Inflammatory macrophage treated with lipopolysaccharide for 4 hours (primary cell): ENCODE measurements around the gene COPG2.
"Not testable (repeated sequence)": the region's sequence is repeated elsewhere in the genome, so short reads cannot be mapped to it uniquely, and the experiment has no call there.

Experiments used
- DNase-seq: peaks from one replicate; pipeline ENCODE4 v3.0.0-alpha.2; 2020

Gene COPG2

GRCh38 chr7:130648580-130648979, 20.0 kb downstream of the COPG2 start:
- no peak for DNase-seq

- DNase-seq: no peak
These were observed 26.2 kb downstream of the COPG2 start for GRCh38 chr7:130642383-130642782.

GRCh38 chr7:130641497-130641896, 27.1 kb downstream of the COPG2 start:
- DNase-seq: no peak

GRCh38 chr7:130641040-130641439, 27.5 kb downstream of the COPG2 start:
- no peak for DNase-seq

GRCh38 chr7:130639388-130639787, 29.2 kb downstream of the COPG2 start:
- DNase-seq: no peak

- DNase-seq: no peak
These were observed 36.4 kb downstream of the COPG2 start for GRCh38 chr7:130632111-130632510.

- DNase-seq: no peak
These were observed 39.6 kb downstream of the COPG2 start for GRCh38 chr7:130628901-130629300.

GRCh38 chr7:130627775-130628174, 40.8 kb downstream of the COPG2 start:
- no peak for DNase-seq

- DNase-seq: no peak
These were observed 45.7 kb downstream of the COPG2 start for GRCh38 chr7:130622866-130623265.

- DNase-seq: no peak
These were observed 53.0 kb downstream of the COPG2 start for GRCh38 chr7:130615583-130615982.

- DNase-seq: no peak
These were observed 54.1 kb downstream of the COPG2 start for GRCh38 chr7:130614449-130614848.

GRCh38 chr7:130611218-130611617, 57.3 kb downstream of the COPG2 start:
- DNase-seq: no peak

GRCh38 chr7:130607066-130607465, 61.5 kb downstream of the COPG2 start:
- not testable (repeated sequence) for DNase-seq

- DNase-seq: no peak
These were observed 62.4 kb downstream of the COPG2 start for GRCh38 chr7:130606161-130606560.

GRCh38 chr7:130598056-130598455, 70.5 kb downstream of the COPG2 start:
- no peak for DNase-seq

GRCh38 chr7:130595986-130596385, 72.6 kb downstream of the COPG2 start:
- no peak for DNase-seq

- DNase-seq: no peak
These were observed 75.5 kb downstream of the COPG2 start for GRCh38 chr7:130593033-130593432.

- DNase-seq: not testable (repeated sequence)
These were observed 77.1 kb downstream of the COPG2 start for GRCh38 chr7:130591464-130591863.

GRCh38 chr7:130585932-130586331, 82.6 kb downstream of the COPG2 start:
- not testable (repeated sequence) for DNase-seq

GRCh38 chr7:130575110-130575509, 93.4 kb downstream of the COPG2 start:
- DNase-seq: not testable (repeated sequence)

GRCh38 chr7:130570144-130570543, 98.4 kb downstream of the COPG2 start:
- DNase-seq: not testable (repeated sequence)

- DNase-seq: no peak
These were observed 101.7 kb downstream of the COPG2 start for GRCh38 chr7:130566898-130567280.

- DNase-seq: no peak
These were observed 102.2 kb downstream of the COPG2 start for GRCh38 chr7:130566168-130566897.

GRCh38 chr7:130560972-130561371, 107.6 kb downstream of the COPG2 start:
- peak; percentile 34 for DNase-seq

GRCh38 chr7:130559184-130559583, 109.4 kb downstream of the COPG2 start:
- DNase-seq: no peak
